A549 (cell line): Measurements from ENCODE around the gene CCDC124. TPM values are rescaled to one million over a fixed set of nuclear protein-coding genes. Genes with fewer than 3 reads are reported as not detected.

ENCODE experiments used
- ATAC-seq, 2 experiments: fragments of 200-7000 bp in 1 of 2; fragments of >200 bp in 1 of 2; cut with Nextera tagmentation in 1 of 2; cut with Tn5 transposase in 1 of 2; 3 replicates each; pipeline versions ENCODE4 v1.8.0 to v1.9.1; 2018 to 2020; ENCODE audit warnings: mild to moderate bottlenecking in 1 of 2, moderate library complexity in 1 of 2
- CTCF ChIA-PET: fragments of 300-600 bp; sonication (Branson Sonifier 250); formaldehyde crosslinking; extraction: SDS; loops from one replicate; lab custom pipeline; 2021; ENCODE audit warnings: antibody characterized with exemption, inconsistent platforms; lab: Yijun Ruan, JAX
- POLR2A ChIA-PET: fragments of 350-600 bp; formaldehyde crosslinking; extraction: SDS; loops from one replicate; lab custom pipeline; 2021; ENCODE audit warnings: antibody characterized with exemption, inconsistent platforms; lab: Yijun Ruan, JAX
- DNase-seq, 2 experiments: peaks; one replicate each; pipeline versions ENCODE4 v3.0.0 to v3.0.0-alpha.2; 2011 to 2016; ENCODE audit warnings: low read depth in 1 of 2, low spot score in 1 of 2
- FAIRE-seq: peaks from 2 replicates; lab custom pipeline; 2011; peaks lifted over from hg19 to GRCh38; lab: Jason Lieb, UNC
- H3K27ac ChIP-seq, 2 experiments: fragments of >200 bp; sonication (Bioruptor Twin); formaldehyde crosslinking; 3 replicates each; pipeline ENCODE4 v1.5.1; 2016 to 2017
- H3K4me1 ChIP-seq: fragments of >200 bp; sonication (Bioruptor Twin); formaldehyde crosslinking; 3 replicates; pipeline ENCODE4 v1.6.1; 2016
- H3K4me2 ChIP-seq: fragments of >200 bp; sonication (Bioruptor Twin); formaldehyde crosslinking; 3 replicates; pipeline ENCODE4 v1.6.1; 2016
- H3K4me3 ChIP-seq: fragments of >200 bp; sonication (Bioruptor Twin); formaldehyde crosslinking; 3 replicates; pipeline ENCODE4 v1.5.1; 2016
- H3K9me3 ChIP-seq: fragments of >200 bp; sonication (Bioruptor Twin); formaldehyde crosslinking; 3 replicates; pipeline ENCODE4 v1.6.1; 2016
- CBX2 ChIP-seq: fragments of 200-600 bp; sonication (generic); IDR thresholded peaks from 2 replicates; pipeline ENCODE4 v1.6.1; 2016; ENCODE audit warnings: low read depth, mild to moderate bottlenecking, borderline replicate concordance
- CEBPB ChIP-seq, 2 experiments: fragments of >200 bp in 1 of 2; sonication (Bioruptor Twin) in 1 of 2; formaldehyde crosslinking in 1 of 2; IDR thresholded peaks; 2 replicates each; pipeline ENCODE4 v1.6.1; 2012 to 2016
- CHD4 ChIP-seq: fragments of 200-600 bp; sonication (generic); IDR thresholded peaks from 2 replicates; pipeline ENCODE4 v1.6.1; 2016; ENCODE audit warnings: antibody characterized with exemption, mild to moderate bottlenecking, borderline replicate concordance
- CTCF ChIP-seq: fragments of >200 bp; sonication (Bioruptor Twin); formaldehyde crosslinking; IDR thresholded peaks from 3 replicates; pipeline ENCODE4 v1.5.1; 2016
- EHF ChIP-seq: fragments of 250-450 bp; sonication (Bioruptor Pico); IDR thresholded peaks from 2 replicates; pipeline ENCODE4 v1.5.0; 2020; ENCODE audit warnings: mild to moderate bottlenecking
- EP300 ChIP-seq, 2 experiments: fragments of >200 bp; sonication (Bioruptor Twin); formaldehyde crosslinking; IDR thresholded peaks; 2 replicates in 1 of 2; 3 replicates in 1 of 2; pipeline ENCODE4 v1.6.1; 2016 to 2017
- ESRRA ChIP-seq: fragments of 150-350 bp; IDR thresholded peaks from 2 replicates; pipeline ENCODE4 v1.6.1; 2014; ENCODE audit warnings: mild to moderate bottlenecking, low read length, borderline replicate concordance
- GATA3 ChIP-seq: IDR thresholded peaks from 2 replicates; pipeline ENCODE4 v1.6.1; 2012; ENCODE audit warnings: borderline replicate concordance
- HES2 ChIP-seq: fragments of >200 bp; sonication (Bioruptor Twin); formaldehyde crosslinking; IDR thresholded peaks from 2 replicates; pipeline ENCODE4 v1.6.1; 2016
- HEYL ChIP-seq: fragments of 250-450 bp; sonication (Bioruptor Pico); IDR thresholded peaks from 2 replicates; pipeline ENCODE4 v1.8.0; 2021; ENCODE audit warnings: mild to moderate bottlenecking, moderate library complexity
- HOXA7 ChIP-seq: fragments of 250-450 bp; sonication (Bioruptor Pico); IDR thresholded peaks from 2 replicates; pipeline ENCODE4 v1.5.0; 2020; ENCODE audit warnings: mild to moderate bottlenecking, moderate library complexity
- HOXB13 ChIP-seq: fragments of 250-450 bp; sonication (Bioruptor Pico); IDR thresholded peaks from 2 replicates; pipeline ENCODE4 v1.5.0; 2020; ENCODE audit warnings: low read depth, mild to moderate bottlenecking, moderate library complexity
- HOXB5 ChIP-seq: fragments of 250-450 bp; sonication (Bioruptor Pico); IDR thresholded peaks from 2 replicates; pipeline ENCODE4 v1.5.0; 2020; ENCODE audit warnings: mild to moderate bottlenecking, moderate library complexity
- NPAS2 ChIP-seq: fragments of 250-450 bp; sonication (Bioruptor Pico); IDR thresholded peaks from 2 replicates; pipeline ENCODE4 v1.8.0; 2022; ENCODE audit warnings: mild to moderate bottlenecking, moderate library complexity, borderline replicate concordance
- NR3C1 ChIP-seq: fragments of >200 bp; sonication (Bioruptor Twin); formaldehyde crosslinking; IDR thresholded peaks from 3 replicates; pipeline ENCODE4 v1.6.1; 2017
- PBX3 ChIP-seq: IDR thresholded peaks from 2 replicates; pipeline ENCODE4 v1.6.1; 2012
- POLR2A ChIP-seq: IDR thresholded peaks from 2 replicates; pipeline ENCODE4 v1.6.1; 2012; ENCODE audit warnings: mild to moderate bottlenecking, low read length
- POLR2AphosphoS2 ChIP-seq: conservative IDR thresholded peaks from 2 replicates; pipeline ENCODE4 v1.6.1; 2012; ENCODE audit warnings: low read length, improper control_type of control experiment, inconsistent platforms
- RAD21 ChIP-seq, 2 experiments: fragments of >200 bp in 1 of 2; sonication (Bioruptor Twin) in 1 of 2; formaldehyde crosslinking in 1 of 2; IDR thresholded peaks in 1 of 2; conservative IDR thresholded peaks in 1 of 2; 2 replicates in 1 of 2; 3 replicates in 1 of 2; pipeline ENCODE4 v1.6.1; 2012 to 2018; ENCODE audit warnings: inconsistent platforms in 1 of 2
- TFCP2L1 ChIP-seq: fragments of 250-450 bp; sonication (Bioruptor Pico); IDR thresholded peaks from 2 replicates; pipeline ENCODE4 v1.5.0; 2021; ENCODE audit warnings: mild to moderate bottlenecking
- TP53 ChIP-seq: fragments of 250-450 bp; sonication (Bioruptor Pico); IDR thresholded peaks from 2 replicates; pipeline ENCODE4 v1.5.0; 2021; ENCODE audit warnings: mild to moderate bottlenecking, moderate library complexity
- USF2 ChIP-seq: fragments of 450-650 bp; IDR thresholded peaks from 2 replicates; pipeline ENCODE4 v1.6.1; 2014; ENCODE audit warnings: antibody characterized with exemption
- ZC3H11A ChIP-seq: fragments of 450-650 bp; IDR thresholded peaks from 2 replicates; pipeline ENCODE4 v1.6.1; 2014; ENCODE audit warnings: antibody characterized with exemption, mild to moderate bottlenecking
- ZFP36 ChIP-seq: fragments of 450-650 bp; IDR thresholded peaks from 2 replicates; pipeline ENCODE4 v1.6.1; 2014; ENCODE audit warnings: borderline replicate concordance; ENCODE audit not compliant: partially characterized antibody
- WGBS: methylation state at CpG from one replicate; pipeline ENCODE4 v1.1.6; 2017; ENCODE audit errors: missing lambda C conversion rate; 5-methylcytosine and 5-hydroxymethylcytosine counted together
- polyA plus RNA-seq, 4 experiments: library from polyadenylated mRNA; depleted of rRNA in 3 of 4; stranded (reverse); fragments of >200 nt; fragmentation: RNase III in 1 of 4; extraction: RNeasy Plus Mini Kit Qiagen cat#74134 plus additional on column Dnase treatment in 1 of 4; gene quantifications; 2 replicates in 3 of 4; 3 replicates in 1 of 4; pipeline ENCODE4 v1.2.3, GENCODE V29; 2011 to 2017

Gene CCDC124
- polyA plus RNA-seq, 2 of the 4 experiments (the other 2 are of a cell fraction): 35.4 to 113 TPM

GRCh38 chr19:17972230-17972629 is 39.4 kb downstream of the CCDC124 start (continued):
- no peak for TF ChIP-seq HES2
- TF ChIP-seq ESRRA: no peak
- no peak for TF ChIP-seq HEYL (CRISPR knock-in tag)
- TF ChIP-seq TP53 (CRISPR knock-in tag): no peak

- no peak overlapping the region for H3K4me2 ChIP-seq
- no peaks in the 10 kb centered on the region for H3K4me1 ChIP-seq
- DNase-seq (no peak), FAIRE-seq (no peak), ATAC-seq (no peak)
- no peaks in the 10 kb centered on the region for H3K9me3 ChIP-seq
- ChIA-PET POLR2A (no interaction called here), CTCF (interaction anchor here (0.6 to 1.2 kb wide), 2 partner anchors 29 to 36 kb away, joined by 3 to 4 read pairs; no protein-coding TSS in a partner anchor)
- TF ChIP-seq CTCF: no peak
- TF ChIP-seq PBX3: no peak
- TF ChIP-seq USF2: no peak
- no peak for TF ChIP-seq HEYL (CRISPR knock-in tag)
- TF ChIP-seq POLR2AphosphoS2: no peak
- TF ChIP-seq TFCP2L1 (CRISPR knock-in tag): no peak
- TF ChIP-seq GATA3: no peak
- no peak for TF ChIP-seq RAD21 (conservative IDR thresholded peaks at IDR 0.05 in 1 of 2, IDR thresholded peaks at IDR 0.05 in 1 of 2)
- TF ChIP-seq POLR2A: no peak
- no peak for TF ChIP-seq HOXB5 (CRISPR knock-in tag)
- TF ChIP-seq CEBPB (IDR thresholded peaks at IDR 0.05): no peak
- TF ChIP-seq CHD4: no peak
- TF ChIP-seq EHF (CRISPR knock-in tag): no peak
- no peak for TF ChIP-seq NPAS2 (CRISPR knock-in tag)
- no peak for TF ChIP-seq EP300 (IDR thresholded peaks at IDR 0.05)
- TF ChIP-seq ZC3H11A: no peak
- 90% methylated on average over 6 of the region's 23 CpGs for WGBS
- H3K4me3 ChIP-seq: no peak overlapping the region
- H3K27ac ChIP-seq: no peak overlapping the region
Observed at GRCh38 chr19:17973759-17974158, 40.9 kb downstream of the CCDC124 start.

GRCh38 chr19:17974551-17974950 is 41.7 kb downstream of the CCDC124 start:
- no peak for TF ChIP-seq HOXA7 (CRISPR knock-in tag)
- no peak for TF ChIP-seq CBX2
- no peak for TF ChIP-seq ZFP36
- no peak for TF ChIP-seq HOXB13
- no peak for TF ChIP-seq NR3C1
- FAIRE-seq: no peak
- CTCF ChIA-PET: interaction anchor here (1.1 to 2.5 kb wide), 3 partner anchors 23 to 42 kb away, joined by 3 to 7 read pairs (median 4); partner anchors contain the start of gene CCDC124

More at GRCh38 chr19:17974551-17974950, 41.7 kb downstream of the CCDC124 start:
- Histone ChIP-seq H3K9me3 (no peaks in the 10 kb centered on the region), H3K4me2 (no peak overlapping the region), H3K27ac (no peak overlapping the region), H3K4me1 (no peaks in the 10 kb centered on the region), H3K4me3 (no peak overlapping the region)
- ATAC-seq: no peak; a peak in 2 of 6 replicates
- no peak for DNase-seq
- WGBS: 73% methylated on average over 3 of the region's 6 CpGs
- POLR2A ChIA-PET: no interaction called here
